ENCODE results near the gene AP2A1. TPM values are rescaled to one million over a fixed set of nuclear protein-coding genes. Genes with fewer than 3 reads are reported as not detected.

The AP2A1 gene
- total and polyA plus RNA-seq, 4 donors, result 20.1 to 123 (median 57.5) TPM

DNA sequence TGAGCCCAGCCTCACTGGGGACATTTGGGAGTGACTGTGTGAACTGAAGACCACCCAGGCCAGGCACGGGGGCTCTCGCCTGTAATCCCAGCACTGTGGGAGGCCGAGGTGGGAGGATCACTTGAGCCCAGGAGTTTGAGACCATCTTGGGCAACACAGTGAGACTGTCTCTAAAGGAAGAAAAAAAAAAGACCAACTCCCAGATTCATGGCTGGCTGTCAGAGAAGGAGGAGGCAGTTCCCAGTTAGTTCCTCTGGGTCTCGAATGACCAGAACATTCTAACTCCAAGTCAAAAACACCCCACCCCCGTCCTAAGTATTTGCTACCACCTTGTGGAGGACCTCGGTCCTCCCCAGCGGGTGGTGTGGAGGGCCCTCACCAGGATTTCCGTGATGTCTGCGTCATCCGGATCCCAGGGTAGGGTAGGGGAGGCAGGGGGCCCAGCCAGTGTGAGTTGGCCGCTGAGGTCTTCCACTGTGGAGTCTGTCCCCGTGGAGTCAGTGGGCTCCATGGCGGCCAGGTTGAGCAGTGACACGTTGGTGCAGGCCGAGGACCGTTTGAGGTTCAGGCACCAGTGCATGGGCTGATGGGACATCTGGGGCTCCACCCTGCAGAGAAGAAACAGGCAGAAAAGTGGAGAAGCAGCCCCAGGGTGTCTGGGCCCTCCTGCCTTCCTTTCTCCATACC lies 5.0 kb upstream of the AP2A1 start:
- H3K27ac ChIP-seq (ENCODE audit: low read depth in 1 of 2, low read length in 2 of 2), result peak overlapping the region; percentile 19 to 47
- H3K9ac ChIP-seq (ENCODE audit: low read depth in 1 of 2, low read length in 2 of 2), result no peak overlapping the region
- H3K27me3 ChIP-seq (ENCODE audit: control insufficient read depth in 4 of 4, insufficient read depth in 4 of 4, low read length in 3 of 4), result no peaks in the 10 kb centered on the region
- no peak for TF ChIP-seq HNF4A (conservative IDR thresholded peaks at IDR 0.05)
- TF ChIP-seq, protein P1, sequence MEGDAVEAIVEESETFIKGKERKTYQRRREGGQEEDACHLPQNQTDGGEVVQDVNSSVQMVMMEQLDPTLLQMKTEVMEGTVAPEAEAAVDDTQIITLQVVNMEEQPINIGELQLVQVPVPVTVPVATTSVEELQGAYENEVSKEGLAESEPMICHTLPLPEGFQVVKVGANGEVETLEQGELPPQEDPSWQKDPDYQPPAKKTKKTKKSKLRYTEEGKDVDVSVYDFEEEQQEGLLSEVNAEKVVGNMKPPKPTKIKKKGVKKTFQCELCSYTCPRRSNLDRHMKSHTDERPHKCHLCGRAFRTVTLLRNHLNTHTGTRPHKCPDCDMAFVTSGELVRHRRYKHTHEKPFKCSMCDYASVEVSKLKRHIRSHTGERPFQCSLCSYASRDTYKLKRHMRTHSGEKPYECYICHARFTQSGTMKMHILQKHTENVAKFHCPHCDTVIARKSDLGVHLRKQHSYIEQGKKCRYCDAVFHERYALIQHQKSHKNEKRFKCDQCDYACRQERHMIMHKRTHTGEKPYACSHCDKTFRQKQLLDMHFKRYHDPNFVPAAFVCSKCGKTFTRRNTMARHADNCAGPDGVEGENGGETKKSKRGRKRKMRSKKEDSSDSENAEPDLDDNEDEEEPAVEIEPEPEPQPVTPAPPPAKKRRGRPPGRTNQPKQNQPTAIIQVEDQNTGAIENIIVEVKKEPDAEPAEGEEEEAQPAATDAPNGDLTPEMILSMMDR (IDR thresholded peaks at IDR 0.05; ENCODE audit: low read depth, low read length, missing input control), result no peak
- TF ChIP-seq EGR1 (IDR thresholded peaks at IDR 0.05; ENCODE audit: low read depth in 2 of 2), result no peak
- no peak for TF ChIP-seq YY1 (IDR thresholded peaks at IDR 0.05)
- TF ChIP-seq FOXA2 (IDR thresholded peaks at IDR 0.05), result no peak
- peak; percentile 56 to 59 for TF ChIP-seq RAD21 (IDR thresholded peaks at IDR 0.05)
- no peak for TF ChIP-seq FOXA1 (IDR thresholded peaks at IDR 0.05)
- TF ChIP-seq JUND (IDR thresholded peaks at IDR 0.05), result no peak
- peak; percentile 50 for DNase-seq (ENCODE audit: low spot score)
- no peaks in the 10 kb centered on the region for H3K9me3 ChIP-seq (ENCODE audit: control insufficient read depth in 4 of 4, low read length in 3 of 4)
- no peak overlapping the region for H3K4me3 ChIP-seq (ENCODE audit: low read depth in 1 of 3, low read length in 3 of 3)
- no peaks in the 10 kb centered on the region for H3K36me3 ChIP-seq (ENCODE audit: control insufficient read depth in 4 of 4, insufficient read depth in 3 of 4, low read depth in 1 of 4, low read length in 3 of 4)
- 78% methylated on average over 16 of the region's 16 CpGs for WGBS
- H3K4me1 ChIP-seq (ENCODE audit: control insufficient read depth in 4 of 4, insufficient read depth in 4 of 4, low read length in 3 of 4), result peaks cover 0 to 8% (median 4%) of the 10 kb centered on the region in 4 donors

GRCh38 chr19:49763230-49763629 lies 3.6 kb upstream of the AP2A1 start, which contains the start of gene TSKS:
TSKS (minus strand) TSS chr19:49763306; CDS start chr19:49763247, 59 bp downstream.
- 87% methylated on average over 6 of the region's 6 CpGs for WGBS
- H3K27ac ChIP-seq (ENCODE audit: low read depth in 1 of 2, low read length in 2 of 2), result no peak within 1 kb of the TSS

More at GRCh38 chr19:49763230-49763629, 3.6 kb upstream of the AP2A1 start, which contains the start of gene TSKS:
- no peaks in the 10 kb centered on the region for H3K9me3 ChIP-seq (ENCODE audit: control insufficient read depth in 4 of 4, low read length in 3 of 4)
- H3K4me1 ChIP-seq (ENCODE audit: control insufficient read depth in 4 of 4, insufficient read depth in 4 of 4, low read length in 3 of 4), result peaks cover 2 to 19% (median 12%) of the 10 kb centered on the region in 4 donors
- no peak within 1 kb of the TSS for H3K4me3 ChIP-seq (ENCODE audit: low read depth in 1 of 3, low read length in 3 of 3)
- no peak for DNase-seq (ENCODE audit: low spot score)
- no peak for TF ChIP-seq RXRA (IDR thresholded peaks at IDR 0.05)
- no peak for TF ChIP-seq REST (IDR thresholded peaks at IDR 0.05)
- no peak for TF ChIP-seq TAF1 (conservative IDR thresholded peaks at IDR 0.05)
- TF ChIP-seq FOXA1 (IDR thresholded peaks at IDR 0.05), result no peak
- TF ChIP-seq, protein P2, sequence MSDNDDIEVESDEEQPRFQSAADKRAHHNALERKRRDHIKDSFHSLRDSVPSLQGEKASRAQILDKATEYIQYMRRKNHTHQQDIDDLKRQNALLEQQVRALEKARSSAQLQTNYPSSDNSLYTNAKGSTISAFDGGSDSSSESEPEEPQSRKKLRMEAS (IDR thresholded peaks at IDR 0.05), result no peak
- no peak for TF ChIP-seq HNF4A (conservative IDR thresholded peaks at IDR 0.05)
- no peak for TF ChIP-seq SP1 (IDR thresholded peaks at IDR 0.05)
- no peak for TF ChIP-seq EGR1 (IDR thresholded peaks at IDR 0.05; ENCODE audit: low read depth in 2 of 2)
- TF ChIP-seq RAD21 (IDR thresholded peaks at IDR 0.05), result no peak
- TF ChIP-seq NR2F2 (IDR thresholded peaks at IDR 0.05), result no peak
- TF ChIP-seq JUND (IDR thresholded peaks at IDR 0.05), result no peak
- H3K27me3 ChIP-seq (ENCODE audit: control insufficient read depth in 4 of 4, insufficient read depth in 4 of 4, low read length in 3 of 4), result no peaks in the 10 kb centered on the region
- H3K36me3 ChIP-seq (ENCODE audit: control insufficient read depth in 4 of 4, insufficient read depth in 3 of 4, low read depth in 1 of 4, low read length in 3 of 4), result no peaks in the 10 kb centered on the region
- H3K9ac ChIP-seq (ENCODE audit: low read depth in 1 of 2, low read length in 2 of 2), result no peak within 1 kb of the TSS

Measured in liver (tissue), 9 donors.